ENCODE results near the gene MARK4.

GRCh38 chr19:45231891-45232290 is 19.2 kb upstream of the MARK4 start:
- TF ChIP-seq CTCF (IDR thresholded peaks at IDR 0.05; ENCODE audit: insufficient read depth, low read length, poor library complexity, severe bottlenecking) (no peak), EZH2phosphoT487 (conservative IDR thresholded peaks at IDR 0.05; ENCODE audit: low read length) (no peak)

All from SU-DHL-6 (cell line).